ENCODE results near the gene NTN5. TPM values are rescaled to one million over a fixed set of nuclear protein-coding genes. Genes with fewer than 3 reads are reported as not detected.

Gene NTN5
- total and polyA plus RNA-seq, 9 of the 15 experiments (the other 6 are each of a cell fraction or from before 2014, with no cell fraction given) = not detected

DNA sequence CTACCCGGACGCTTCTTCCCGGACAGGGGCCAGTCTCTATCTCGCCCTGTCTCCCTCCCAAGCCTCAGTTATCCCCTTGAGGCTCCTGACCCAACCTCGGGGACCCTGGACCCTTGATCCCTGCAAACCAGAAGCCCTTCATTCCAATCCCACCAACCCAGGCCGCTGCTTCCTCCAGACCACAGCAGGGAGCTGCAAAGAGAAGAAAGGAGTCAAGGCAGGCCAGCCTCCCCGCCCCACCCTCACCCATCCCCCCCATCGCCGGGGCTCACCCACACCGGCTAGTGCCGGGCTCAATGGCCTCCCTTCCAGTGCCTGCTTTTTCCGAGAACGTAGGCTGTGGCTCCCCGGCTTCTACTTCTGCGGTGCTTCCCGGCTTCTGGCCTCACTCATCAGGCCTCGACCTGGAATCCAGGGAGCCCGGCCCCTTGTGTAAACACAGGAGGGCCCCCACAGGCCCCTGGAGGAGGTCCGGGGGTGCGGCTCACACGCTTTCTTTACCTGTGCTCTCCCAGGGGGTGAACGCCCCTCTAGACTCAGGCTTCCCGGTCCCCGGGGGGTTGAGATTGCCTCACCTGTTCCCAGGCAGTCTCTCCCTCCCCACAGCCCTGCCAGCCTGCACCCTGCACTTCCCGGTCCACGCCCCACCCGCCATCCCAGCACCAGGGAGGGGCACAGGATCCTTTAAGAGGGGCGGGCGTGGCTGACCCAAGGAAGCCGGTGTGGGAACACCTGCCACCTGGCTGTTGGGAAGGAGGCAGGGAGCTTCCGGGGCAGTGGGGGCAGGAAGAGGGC lies 58.2 kb downstream of the NTN5 start, which contains the start of gene FAM83E (continued):
- TF ChIP-seq ILK (tag; IDR thresholded peaks at IDR 0.05; ENCODE audit: borderline replicate concordance, low read depth) = no peak
- TF ChIP-seq SIN3A (IDR thresholded peaks at IDR 0.05; ENCODE audit: borderline replicate concordance in 2 of 2, control insufficient read depth in 1 of 2, low read depth in 2 of 2, low read length in 2 of 2) = peak in 1 of 2 experiments; percentile 57; a peak in 1 of 4 replicates
- TF ChIP-seq RBM15 (IDR thresholded peaks at IDR 0.05; ENCODE audit: insufficient read depth, low read length) = no peak
- no peak for TF ChIP-seq ZNF354B (CRISPR knock-in tag; IDR thresholded peaks at IDR 0.05)
- TF ChIP-seq ARID1B (IDR thresholded peaks at IDR 0.05) = no peak
- no peak for TF ChIP-seq POLR3G (IDR thresholded peaks at IDR 0.05; ENCODE audit: extremely low read depth, insufficient read length, insufficient replicate concordance)
- TF ChIP-seq CCAR2 (IDR thresholded peaks at IDR 0.05; ENCODE audit: low read depth, low read length) = no peak
- TF ChIP-seq, protein P1, sequence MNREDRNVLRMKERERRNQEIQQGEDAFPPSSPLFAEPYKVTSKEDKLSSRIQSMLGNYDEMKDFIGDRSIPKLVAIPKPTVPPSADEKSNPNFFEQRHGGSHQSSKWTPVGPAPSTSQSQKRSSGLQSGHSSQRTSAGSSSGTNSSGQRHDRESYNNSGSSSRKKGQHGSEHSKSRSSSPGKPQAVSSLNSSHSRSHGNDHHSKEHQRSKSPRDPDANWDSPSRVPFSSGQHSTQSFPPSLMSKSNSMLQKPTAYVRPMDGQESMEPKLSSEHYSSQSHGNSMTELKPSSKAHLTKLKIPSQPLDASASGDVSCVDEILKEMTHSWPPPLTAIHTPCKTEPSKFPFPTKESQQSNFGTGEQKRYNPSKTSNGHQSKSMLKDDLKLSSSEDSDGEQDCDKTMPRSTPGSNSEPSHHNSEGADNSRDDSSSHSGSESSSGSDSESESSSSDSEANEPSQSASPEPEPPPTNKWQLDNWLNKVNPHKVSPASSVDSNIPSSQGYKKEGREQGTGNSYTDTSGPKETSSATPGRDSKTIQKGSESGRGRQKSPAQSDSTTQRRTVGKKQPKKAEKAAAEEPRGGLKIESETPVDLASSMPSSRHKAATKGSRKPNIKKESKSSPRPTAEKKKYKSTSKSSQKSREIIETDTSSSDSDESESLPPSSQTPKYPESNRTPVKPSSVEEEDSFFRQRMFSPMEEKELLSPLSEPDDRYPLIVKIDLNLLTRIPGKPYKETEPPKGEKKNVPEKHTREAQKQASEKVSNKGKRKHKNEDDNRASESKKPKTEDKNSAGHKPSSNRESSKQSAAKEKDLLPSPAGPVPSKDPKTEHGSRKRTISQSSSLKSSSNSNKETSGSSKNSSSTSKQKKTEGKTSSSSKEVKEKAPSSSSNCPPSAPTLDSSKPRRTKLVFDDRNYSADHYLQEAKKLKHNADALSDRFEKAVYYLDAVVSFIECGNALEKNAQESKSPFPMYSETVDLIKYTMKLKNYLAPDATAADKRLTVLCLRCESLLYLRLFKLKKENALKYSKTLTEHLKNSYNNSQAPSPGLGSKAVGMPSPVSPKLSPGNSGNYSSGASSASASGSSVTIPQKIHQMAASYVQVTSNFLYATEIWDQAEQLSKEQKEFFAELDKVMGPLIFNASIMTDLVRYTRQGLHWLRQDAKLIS (CRISPR knock-in tag; IDR thresholded peaks at IDR 0.05) = no peak; the same call in 1 of the 2 replicates
- TF ChIP-seq NONO (IDR thresholded peaks at IDR 0.05; ENCODE audit: low read depth in 2 of 2, low read length in 1 of 2) = peak in 1 of 2 experiments; percentile 72; a peak in 1 of 4 replicates
- no peak for TF ChIP-seq TCFL5 (CRISPR knock-in tag; conservative IDR thresholded peaks at IDR 0.05)
- TF ChIP-seq CREB1 (IDR thresholded peaks at IDR 0.05) = no peak; the same call in 1 of the 2 replicates
- no peak for TF ChIP-seq CREB1 (CRISPR knock-in tag; IDR thresholded peaks at IDR 0.05)
- TF ChIP-seq ZBTB17 (CRISPR knock-in tag; IDR thresholded peaks at IDR 0.05) = no peak
- no peak for TF ChIP-seq ETV5 (CRISPR knock-in tag; IDR thresholded peaks at IDR 0.05; ENCODE audit: low read depth)
- TF ChIP-seq, protein P2, sequence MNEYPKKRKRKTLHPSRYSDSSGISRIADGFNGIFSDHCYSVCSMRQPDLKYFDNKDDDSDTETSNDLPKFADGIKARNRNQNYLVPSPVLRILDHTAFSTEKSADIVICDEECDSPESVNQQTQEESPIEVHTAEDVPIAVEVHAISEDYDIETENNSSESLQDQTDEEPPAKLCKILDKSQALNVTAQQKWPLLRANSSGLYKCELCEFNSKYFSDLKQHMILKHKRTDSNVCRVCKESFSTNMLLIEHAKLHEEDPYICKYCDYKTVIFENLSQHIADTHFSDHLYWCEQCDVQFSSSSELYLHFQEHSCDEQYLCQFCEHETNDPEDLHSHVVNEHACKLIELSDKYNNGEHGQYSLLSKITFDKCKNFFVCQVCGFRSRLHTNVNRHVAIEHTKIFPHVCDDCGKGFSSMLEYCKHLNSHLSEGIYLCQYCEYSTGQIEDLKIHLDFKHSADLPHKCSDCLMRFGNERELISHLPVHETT (CRISPR knock-in tag; conservative IDR thresholded peaks at IDR 0.05 in 1 of 2, IDR thresholded peaks at IDR 0.05 in 1 of 2) = no peak
- no peak for TF ChIP-seq CBFA2T2 (conservative IDR thresholded peaks at IDR 0.05)
- TF ChIP-seq, protein P3, sequence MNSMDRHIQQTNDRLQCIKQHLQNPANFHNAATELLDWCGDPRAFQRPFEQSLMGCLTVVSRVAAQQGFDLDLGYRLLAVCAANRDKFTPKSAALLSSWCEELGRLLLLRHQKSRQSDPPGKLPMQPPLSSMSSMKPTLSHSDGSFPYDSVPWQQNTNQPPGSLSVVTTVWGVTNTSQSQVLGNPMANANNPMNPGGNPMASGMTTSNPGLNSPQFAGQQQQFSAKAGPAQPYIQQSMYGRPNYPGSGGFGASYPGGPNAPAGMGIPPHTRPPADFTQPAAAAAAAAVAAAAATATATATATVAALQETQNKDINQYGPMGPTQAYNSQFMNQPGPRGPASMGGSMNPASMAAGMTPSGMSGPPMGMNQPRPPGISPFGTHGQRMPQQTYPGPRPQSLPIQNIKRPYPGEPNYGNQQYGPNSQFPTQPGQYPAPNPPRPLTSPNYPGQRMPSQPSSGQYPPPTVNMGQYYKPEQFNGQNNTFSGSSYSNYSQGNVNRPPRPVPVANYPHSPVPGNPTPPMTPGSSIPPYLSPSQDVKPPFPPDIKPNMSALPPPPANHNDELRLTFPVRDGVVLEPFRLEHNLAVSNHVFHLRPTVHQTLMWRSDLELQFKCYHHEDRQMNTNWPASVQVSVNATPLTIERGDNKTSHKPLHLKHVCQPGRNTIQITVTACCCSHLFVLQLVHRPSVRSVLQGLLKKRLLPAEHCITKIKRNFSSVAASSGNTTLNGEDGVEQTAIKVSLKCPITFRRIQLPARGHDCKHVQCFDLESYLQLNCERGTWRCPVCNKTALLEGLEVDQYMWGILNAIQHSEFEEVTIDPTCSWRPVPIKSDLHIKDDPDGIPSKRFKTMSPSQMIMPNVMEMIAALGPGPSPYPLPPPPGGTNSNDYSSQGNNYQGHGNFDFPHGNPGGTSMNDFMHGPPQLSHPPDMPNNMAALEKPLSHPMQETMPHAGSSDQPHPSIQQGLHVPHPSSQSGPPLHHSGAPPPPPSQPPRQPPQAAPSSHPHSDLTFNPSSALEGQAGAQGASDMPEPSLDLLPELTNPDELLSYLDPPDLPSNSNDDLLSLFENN (IDR thresholded peaks at IDR 0.05; ENCODE audit: low read depth in 2 of 2, low read length in 2 of 2) = peak in 1 of 2 experiments; percentile 65; a peak in 1 of 4 replicates
